Activated CD4-positive, alpha-beta T cell treated with anti-CD3 and anti-CD28 coated beads for 24 hours (primary cell): ENCODE measurements around the gene MAP2K6.

ENCODE experiments used
- DNase-seq, 2 donors: peaks; one replicate each; pipeline ENCODE4 v3.0.0-alpha.2; 2020; ENCODE audit warnings: low read depth in 2 of 2

Gene MAP2K6

GRCh38 chr17:69535016-69535570 lies 120.6 kb downstream of the MAP2K6 start:
- DNase-seq = no peak

- DNase-seq = no peak
Observed at GRCh38 chr17:69538795-69539194, 124.3 kb downstream of the MAP2K6 start.

GRCh38 chr17:69539274-69539673 lies 124.8 kb downstream of the MAP2K6 start:
- no peak for DNase-seq

- DNase-seq = no peak
Observed at GRCh38 chr17:69539781-69540319, 125.4 kb downstream of the MAP2K6 start.

GRCh38 chr17:69540356-69540755 lies 125.9 kb downstream of the MAP2K6 start:
- no peak for DNase-seq

- DNase-seq = no peak
Observed at GRCh38 chr17:69547230-69547629, 132.7 kb downstream of the MAP2K6 start.

- no peak for DNase-seq
Observed at GRCh38 chr17:69547947-69548346, 133.4 kb downstream of the MAP2K6 start.

GRCh38 chr17:69551212-69552010 lies 136.9 kb downstream of the MAP2K6 start:
- no peak for DNase-seq

GRCh38 chr17:69552986-69553667 lies 138.6 kb downstream of the MAP2K6 start:
- no peak for DNase-seq

- no peak for DNase-seq
Observed at GRCh38 chr17:69555056-69555455, 140.6 kb downstream of the MAP2K6 start.

GRCh38 chr17:69557339-69557738 lies 142.8 kb downstream of the MAP2K6 start:
- DNase-seq = no peak

- DNase-seq = no peak
Observed at GRCh38 chr17:69558796-69559195, 144.3 kb downstream of the MAP2K6 start.

- no peak for DNase-seq
Observed at GRCh38 chr17:69560987-69561441, 146.5 kb downstream of the MAP2K6 start.

- DNase-seq = no peak
Observed at GRCh38 chr17:69561462-69561861, 147.0 kb downstream of the MAP2K6 start.

- DNase-seq = no peak
Observed at GRCh38 chr17:69565447-69565846, 150.9 kb downstream of the MAP2K6 start.

- no peak for DNase-seq
Observed at GRCh38 chr17:69567130-69567529, 152.6 kb downstream of the MAP2K6 start.

- no peak for DNase-seq
Observed at GRCh38 chr17:69572747-69573146, 158.2 kb downstream of the MAP2K6 start.

- no peak for DNase-seq
Observed at GRCh38 chr17:69573396-69573795, 158.9 kb downstream of the MAP2K6 start.

GRCh38 chr17:69574257-69575197 lies 160.0 kb downstream of the MAP2K6 start:
- no peak for DNase-seq

GRCh38 chr17:69575346-69575761 lies 160.9 kb downstream of the MAP2K6 start:
- no peak for DNase-seq

- no peak for DNase-seq
Observed at GRCh38 chr17:69577098-69577497, 162.6 kb downstream of the MAP2K6 start.
